RWPE2 (cell line): ENCODE data around the gene POU2F1.

Experiments
- ATAC-seq: fragments of 200-7000 bp; cut with Tn5 transposase; 3 replicates; pipeline ENCODE4 v1.9.1; 2021; ENCODE audit warnings: low read depth
- DNase-seq: peaks from one replicate; pipeline ENCODE4 v3.0.0-alpha.2; 2020; ENCODE audit warnings: low spot score
- H3K27ac ChIP-seq: fragments of 450-650 bp; 2 replicates; pipeline ENCODE4 v1.5.1; 2017; ENCODE audit warnings: mild to moderate bottlenecking; ENCODE audit not compliant: poor library complexity, severe bottlenecking
- H3K27me3 ChIP-seq: fragments of 250-450 bp; sonication (Bioruptor Pico); 2 replicates; pipeline ENCODE4 v1.5.1; 2021; ENCODE audit warnings: mild to moderate bottlenecking, moderate library complexity; ENCODE audit not compliant: insufficient read depth, poor library complexity, severe bottlenecking
- H3K36me3 ChIP-seq: fragments of 250-450 bp; sonication (Bioruptor Pico); 2 replicates; pipeline ENCODE4 v1.5.1; 2020; ENCODE audit warnings: low read depth, mild to moderate bottlenecking, moderate library complexity
- H3K4me1 ChIP-seq: fragments of 250-450 bp; sonication (Bioruptor Pico); 2 replicates; pipeline ENCODE4 v1.5.1; 2021; ENCODE audit warnings: mild to moderate bottlenecking, moderate library complexity; ENCODE audit not compliant: insufficient read depth, poor library complexity, severe bottlenecking
- H3K4me3 ChIP-seq: fragments of 250-450 bp; sonication (Bioruptor Pico); 2 replicates; pipeline ENCODE4 v1.5.1; 2021; ENCODE audit warnings: mild to moderate bottlenecking, moderate library complexity; ENCODE audit not compliant: severe bottlenecking
- H3K9me3 ChIP-seq: fragments of 250-450 bp; sonication (Bioruptor Pico); 2 replicates; pipeline ENCODE4 v1.5.1; 2021; ENCODE audit warnings: mild to moderate bottlenecking, moderate library complexity; ENCODE audit not compliant: severe bottlenecking
- TF ChIP-seq, protein P1 (sequence below): fragments of 450-650 bp; IDR thresholded peaks from one replicate; pipeline ENCODE4 v1.5.1; 2017; ENCODE audit warnings: mild to moderate bottlenecking, moderate library complexity; ENCODE audit not compliant: poor library complexity, severe bottlenecking

The POU2F1 gene

DNA sequence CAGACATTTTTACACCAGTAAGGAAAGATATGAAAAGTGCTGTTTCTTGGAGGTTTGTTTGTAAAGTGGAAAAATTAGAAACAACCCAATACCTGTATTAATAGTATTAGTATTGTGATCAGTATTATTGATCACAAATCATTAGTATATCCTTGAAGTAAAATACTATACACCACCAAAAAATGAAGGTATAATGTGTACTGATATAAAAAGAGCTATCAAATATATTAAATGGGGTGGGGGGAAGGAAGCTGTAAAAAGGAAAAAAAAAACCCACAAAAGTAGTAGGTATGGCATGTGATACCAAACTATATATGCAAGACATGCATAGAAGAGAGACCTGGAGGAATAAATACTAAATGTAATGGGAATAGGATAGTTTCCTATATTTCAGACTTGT, 46.3 kb downstream of the POU2F1 start:
- ATAC-seq (no peak), DNase-seq (no peak)
- Histone ChIP-seq H3K27ac (no peak overlapping the region), H3K36me3 (no peaks in the 10 kb centered on the region), H3K4me3 (no peak overlapping the region), H3K9me3 (no peaks in the 10 kb centered on the region), H3K27me3 (no peaks in the 10 kb centered on the region), H3K4me1 (no peaks in the 10 kb centered on the region)
- TF ChIP-seq, protein P1, sequence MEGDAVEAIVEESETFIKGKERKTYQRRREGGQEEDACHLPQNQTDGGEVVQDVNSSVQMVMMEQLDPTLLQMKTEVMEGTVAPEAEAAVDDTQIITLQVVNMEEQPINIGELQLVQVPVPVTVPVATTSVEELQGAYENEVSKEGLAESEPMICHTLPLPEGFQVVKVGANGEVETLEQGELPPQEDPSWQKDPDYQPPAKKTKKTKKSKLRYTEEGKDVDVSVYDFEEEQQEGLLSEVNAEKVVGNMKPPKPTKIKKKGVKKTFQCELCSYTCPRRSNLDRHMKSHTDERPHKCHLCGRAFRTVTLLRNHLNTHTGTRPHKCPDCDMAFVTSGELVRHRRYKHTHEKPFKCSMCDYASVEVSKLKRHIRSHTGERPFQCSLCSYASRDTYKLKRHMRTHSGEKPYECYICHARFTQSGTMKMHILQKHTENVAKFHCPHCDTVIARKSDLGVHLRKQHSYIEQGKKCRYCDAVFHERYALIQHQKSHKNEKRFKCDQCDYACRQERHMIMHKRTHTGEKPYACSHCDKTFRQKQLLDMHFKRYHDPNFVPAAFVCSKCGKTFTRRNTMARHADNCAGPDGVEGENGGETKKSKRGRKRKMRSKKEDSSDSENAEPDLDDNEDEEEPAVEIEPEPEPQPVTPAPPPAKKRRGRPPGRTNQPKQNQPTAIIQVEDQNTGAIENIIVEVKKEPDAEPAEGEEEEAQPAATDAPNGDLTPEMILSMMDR, result no peak

DNA sequence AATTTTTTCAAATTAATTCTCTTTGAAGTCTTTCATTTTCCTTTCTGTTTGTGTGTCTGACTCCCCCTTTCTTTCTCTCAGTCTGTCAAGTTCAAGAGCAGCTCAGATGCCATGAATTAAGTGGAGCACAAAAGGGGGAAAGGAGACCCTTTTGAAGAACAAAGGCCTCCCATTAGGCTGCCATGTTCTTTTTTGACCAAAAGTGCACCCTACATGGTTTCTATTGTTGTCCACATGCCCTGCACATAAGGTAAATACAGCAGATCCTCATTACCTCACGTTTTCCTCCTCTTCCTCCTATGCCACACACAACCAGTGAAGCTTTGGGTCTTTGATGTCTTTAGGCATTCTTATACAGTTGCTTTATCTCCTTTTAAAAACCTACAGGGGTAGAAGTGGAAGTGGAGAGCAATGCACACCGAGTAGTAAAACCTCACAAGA, 47.7 kb downstream of the POU2F1 start:
- no peak overlapping the region for H3K27ac ChIP-seq

DNA sequence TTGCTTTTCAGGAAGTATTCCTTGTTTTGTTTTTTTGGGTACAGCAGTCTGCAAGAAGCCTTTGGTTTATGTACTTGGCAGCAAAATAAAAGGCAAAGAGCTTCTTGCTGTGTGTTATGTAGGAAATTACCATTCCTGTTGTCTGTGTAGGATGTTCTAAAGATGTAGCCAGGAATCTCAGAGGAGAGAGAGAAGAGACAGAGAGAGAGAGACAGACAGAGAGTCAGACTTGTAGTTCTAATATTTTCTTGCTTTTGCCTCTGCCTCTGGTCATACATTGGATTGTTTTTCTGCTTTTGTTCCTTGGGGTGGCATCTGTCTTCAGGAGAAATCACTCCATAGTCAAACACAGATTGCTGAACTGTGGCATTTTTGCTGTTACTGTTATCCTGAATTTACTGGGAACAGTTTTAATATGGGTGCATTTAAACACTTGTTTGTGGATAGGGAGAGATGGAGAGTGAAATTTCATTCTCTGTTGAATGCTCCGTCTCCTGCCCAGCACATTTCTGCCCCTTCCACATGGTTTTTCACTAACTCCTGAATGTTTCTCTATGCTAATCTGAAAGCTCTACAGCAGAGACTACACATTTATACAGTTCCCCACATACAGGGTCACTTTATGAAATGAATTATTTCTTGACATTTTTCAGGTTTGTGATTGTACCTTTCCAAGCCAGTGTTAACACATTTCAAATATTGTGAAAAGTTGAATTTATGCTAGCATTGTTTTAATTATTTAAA, 49.8 kb downstream of the POU2F1 start:
- Histone ChIP-seq H3K9me3 (no peaks in the 10 kb centered on the region), H3K27ac (no peak overlapping the region), H3K4me3 (no peak overlapping the region), H3K36me3 (no peaks in the 10 kb centered on the region), H3K27me3 (no peaks in the 10 kb centered on the region), H3K4me1 (peaks cover 6% of the 10 kb centered on the region)
- TF ChIP-seq, protein P1, result no peak
- no peak for DNase-seq
- no peak for ATAC-seq

More for the DNA sequence above, 47.7 kb downstream of the POU2F1 start:
- Histone ChIP-seq H3K36me3 (no peaks in the 10 kb centered on the region), H3K4me3 (no peak overlapping the region), H3K27me3 (no peaks in the 10 kb centered on the region), H3K9me3 (no peaks in the 10 kb centered on the region), H3K4me1 (no peaks in the 10 kb centered on the region)
- TF ChIP-seq, protein P1, result no peak
- ATAC-seq, result no peak
- DNase-seq, result no peak

GRCh38 chr1:167272369-167272957, 51.8 kb downstream of the POU2F1 start:
- TF ChIP-seq, protein P1, result no peak
- H3K27ac ChIP-seq, result no peak overlapping the region
- peaks cover 6% of the 10 kb centered on the region for H3K4me1 ChIP-seq
- no peak overlapping the region for H3K4me3 ChIP-seq
- H3K36me3 ChIP-seq, result no peaks in the 10 kb centered on the region
- H3K27me3 ChIP-seq, result no peaks in the 10 kb centered on the region
- ATAC-seq (no peak), DNase-seq (no peak)
- H3K9me3 ChIP-seq, result no peaks in the 10 kb centered on the region
